Activated T-helper 1 cell treated with anti-CD3 and anti-CD28 coated beads, Interleukin-12 subunit alpha, Interleukin-12 subunit beta, Interleukin-2, Interleukin-4 antibody, amounts not matched to agents 30 ng/mL and 10 ng/mL and 1 ng/mL, durations not matched to agents 14 hours and 24 hours and 36 hours (primary cell): ENCODE measurements around the gene OPCML. TPM values are rescaled to one million over a fixed set of nuclear protein-coding genes. Genes with fewer than 3 reads are reported as not detected.

ENCODE experiments used
- DNase-seq: peaks from one replicate; pipeline ENCODE4 v3.0.0; 2021; ENCODE audit warnings: low spot score
- H3K27ac Mint-ChIP-seq: one replicate; pipeline ENCODE4 v1.8.0; 2021; ENCODE audit warnings: mild to moderate bottlenecking, mixed read lengths
- H3K27me3 Mint-ChIP-seq: one replicate; pipeline ENCODE4 v1.8.0; 2022; ENCODE audit warnings: mild to moderate bottlenecking, moderate library complexity, mixed read lengths; ENCODE audit not compliant: insufficient read depth
- H3K36me3 Mint-ChIP-seq: one replicate; pipeline ENCODE4 v1.8.0; 2021; ENCODE audit warnings: low read depth, mixed read lengths
- H3K4me1 Mint-ChIP-seq: one replicate; pipeline ENCODE4 v1.8.0; 2021; ENCODE audit warnings: low read depth, mixed read lengths
- H3K4me3 Mint-ChIP-seq: one replicate; pipeline ENCODE4 v1.8.0; 2021; ENCODE audit warnings: mild to moderate bottlenecking, moderate library complexity, mixed read lengths
- H3K9me3 Mint-ChIP-seq: one replicate; pipeline ENCODE4 v1.8.0; 2021; ENCODE audit warnings: mixed read lengths
- intact Hi-C: fragments of 100-400 bp; cut with micrococcal nuclease; formaldehyde crosslinking; loops from one replicate; pipeline ENCODE4 v1.15.1; 2024
- total RNA-seq: library from RNA; stranded (reverse); gene quantifications from 2 replicates; pipeline ENCODE4 v1.2.3, GENCODE V29; 2022

The OPCML gene
- total RNA-seq, 1 donor from 2014 or later = not detected

- Mint-ChIP-seq H3K4me3 (no peak overlapping the region), H3K27ac (no peak overlapping the region), H3K9me3 (peaks cover 4% of the 10 kb centered on the region), H3K27me3 (no peaks in the 10 kb centered on the region), H3K36me3 (no peaks in the 10 kb centered on the region), H3K4me1 (no peaks in the 10 kb centered on the region)
- intact Hi-C loops = no loop called here
- DNase-seq = no peak
Measured at GRCh38 chr11:132451942-132452601, 1080.2 kb downstream of the OPCML start.

GRCh38 chr11:132450631-132451030 is 1081.7 kb downstream of the OPCML start:
- H3K27me3 Mint-ChIP-seq = no peaks in the 10 kb centered on the region
- no peak overlapping the region for H3K4me3 Mint-ChIP-seq
- DNase-seq = no peak
- intact Hi-C loops = no loop called here
- H3K36me3 Mint-ChIP-seq = no peaks in the 10 kb centered on the region
- H3K4me1 Mint-ChIP-seq = no peaks in the 10 kb centered on the region
- peaks cover 4% of the 10 kb centered on the region for H3K9me3 Mint-ChIP-seq
- H3K27ac Mint-ChIP-seq = no peak overlapping the region

GRCh38 chr11:132448334-132448995 is 1083.8 kb downstream of the OPCML start:
- intact Hi-C loops = no loop called here
- no peaks in the 10 kb centered on the region for H3K27me3 Mint-ChIP-seq
- H3K4me1 Mint-ChIP-seq = no peaks in the 10 kb centered on the region
- H3K27ac Mint-ChIP-seq = no peak overlapping the region
- H3K36me3 Mint-ChIP-seq = no peaks in the 10 kb centered on the region
- no peak overlapping the region for H3K4me3 Mint-ChIP-seq
- no peak for DNase-seq
- peaks cover 4% of the 10 kb centered on the region for H3K9me3 Mint-ChIP-seq

GRCh38 chr11:132447761-132448160 is 1084.5 kb downstream of the OPCML start:
- intact Hi-C loops = no loop called here
- H3K36me3 Mint-ChIP-seq = no peaks in the 10 kb centered on the region
- H3K27ac Mint-ChIP-seq = no peak overlapping the region
- no peak overlapping the region for H3K4me3 Mint-ChIP-seq
- no peaks in the 10 kb centered on the region for H3K4me1 Mint-ChIP-seq
- DNase-seq = no peak
- H3K9me3 Mint-ChIP-seq = peaks cover 8% of the 10 kb centered on the region
- no peaks in the 10 kb centered on the region for H3K27me3 Mint-ChIP-seq

- H3K27me3 Mint-ChIP-seq = no peaks in the 10 kb centered on the region
- H3K27ac Mint-ChIP-seq = no peak overlapping the region
- H3K4me3 Mint-ChIP-seq = no peak overlapping the region
- no peaks in the 10 kb centered on the region for H3K36me3 Mint-ChIP-seq
- H3K9me3 Mint-ChIP-seq = peaks cover 4% of the 10 kb centered on the region
- no peak for DNase-seq
- H3K4me1 Mint-ChIP-seq = no peaks in the 10 kb centered on the region
- intact Hi-C loops = no loop called here
Measured at GRCh38 chr11:132445859-132446291, 1086.4 kb downstream of the OPCML start.

GRCh38 chr11:132444911-132445310 is 1087.4 kb downstream of the OPCML start:
- Mint-ChIP-seq H3K36me3 (no peaks in the 10 kb centered on the region), H3K27ac (no peak overlapping the region), H3K4me1 (no peaks in the 10 kb centered on the region), H3K9me3 (peaks cover 10% of the 10 kb centered on the region), H3K27me3 (no peaks in the 10 kb centered on the region), H3K4me3 (no peak overlapping the region)
- no peak for DNase-seq
- intact Hi-C loops = no loop called here

GRCh38 chr11:132439711-132440255 is 1092.5 kb downstream of the OPCML start:
- Mint-ChIP-seq H3K4me3 (no peak overlapping the region), H3K4me1 (no peaks in the 10 kb centered on the region), H3K36me3 (no peaks in the 10 kb centered on the region), H3K27ac (no peak overlapping the region), H3K9me3 (peaks cover 12% of the 10 kb centered on the region), H3K27me3 (no peaks in the 10 kb centered on the region)
- no peak for DNase-seq
- intact Hi-C loops = no loop called here

GRCh38 chr11:132438418-132438817 is 1093.9 kb downstream of the OPCML start:
- H3K36me3 Mint-ChIP-seq = no peaks in the 10 kb centered on the region
- DNase-seq = no peak
- no peaks in the 10 kb centered on the region for H3K4me1 Mint-ChIP-seq
- peaks cover 12% of the 10 kb centered on the region for H3K9me3 Mint-ChIP-seq
- intact Hi-C loops = no loop called here
- no peak overlapping the region for H3K27ac Mint-ChIP-seq
- no peak overlapping the region for H3K4me3 Mint-ChIP-seq
- no peaks in the 10 kb centered on the region for H3K27me3 Mint-ChIP-seq

GRCh38 chr11:132430429-132431062 is 1101.8 kb downstream of the OPCML start:
- no peak overlapping the region for H3K4me3 Mint-ChIP-seq
- H3K27me3 Mint-ChIP-seq = no peaks in the 10 kb centered on the region
- peaks cover 12% of the 10 kb centered on the region for H3K9me3 Mint-ChIP-seq
- H3K27ac Mint-ChIP-seq = no peak overlapping the region
- no peak for DNase-seq
- no peaks in the 10 kb centered on the region for H3K4me1 Mint-ChIP-seq
- no peaks in the 10 kb centered on the region for H3K36me3 Mint-ChIP-seq
- intact Hi-C loops = no loop called here

- no peaks in the 10 kb centered on the region for H3K27me3 Mint-ChIP-seq
- H3K36me3 Mint-ChIP-seq = no peaks in the 10 kb centered on the region
- no peak for DNase-seq
- H3K27ac Mint-ChIP-seq = no peak overlapping the region
- H3K4me1 Mint-ChIP-seq = no peaks in the 10 kb centered on the region
- intact Hi-C loops = no loop called here
- no peak overlapping the region for H3K4me3 Mint-ChIP-seq
- H3K9me3 Mint-ChIP-seq = peaks cover 12% of the 10 kb centered on the region
Measured at GRCh38 chr11:132429685-132430084, 1102.6 kb downstream of the OPCML start.

GRCh38 chr11:132427611-132428010 is 1104.7 kb downstream of the OPCML start:
- intact Hi-C loops = no loop called here
- peaks cover 12% of the 10 kb centered on the region for H3K9me3 Mint-ChIP-seq
- H3K36me3 Mint-ChIP-seq = no peaks in the 10 kb centered on the region
- H3K4me1 Mint-ChIP-seq = no peaks in the 10 kb centered on the region
- H3K27ac Mint-ChIP-seq = no peak overlapping the region
- no peak for DNase-seq
- no peak overlapping the region for H3K4me3 Mint-ChIP-seq
- no peaks in the 10 kb centered on the region for H3K27me3 Mint-ChIP-seq

- H3K4me1 Mint-ChIP-seq = no peaks in the 10 kb centered on the region
- H3K4me3 Mint-ChIP-seq = no peak overlapping the region
- DNase-seq = no peak
- intact Hi-C loops = no loop called here
- H3K27ac Mint-ChIP-seq = no peak overlapping the region
- H3K9me3 Mint-ChIP-seq = peaks cover 9% of the 10 kb centered on the region
- H3K27me3 Mint-ChIP-seq = no peaks in the 10 kb centered on the region
- no peaks in the 10 kb centered on the region for H3K36me3 Mint-ChIP-seq
Measured at GRCh38 chr11:132424433-132424832, 1107.9 kb downstream of the OPCML start.

- intact Hi-C loops = no loop called here
- Mint-ChIP-seq H3K4me3 (no peak overlapping the region), H3K9me3 (no peaks in the 10 kb centered on the region), H3K36me3 (no peaks in the 10 kb centered on the region), H3K4me1 (no peaks in the 10 kb centered on the region), H3K27me3 (no peaks in the 10 kb centered on the region), H3K27ac (no peak overlapping the region)
- no peak for DNase-seq
Measured at GRCh38 chr11:132423266-132423665, 1109.0 kb downstream of the OPCML start.
